Measurements from ENCODE around the gene ASIC2. TPM values are rescaled to one million over a fixed set of nuclear protein-coding genes. Genes with fewer than 3 reads are reported as not detected.

Gene ASIC2
- total RNA-seq, 1 donor from 2014 or later = not detected

DNA sequence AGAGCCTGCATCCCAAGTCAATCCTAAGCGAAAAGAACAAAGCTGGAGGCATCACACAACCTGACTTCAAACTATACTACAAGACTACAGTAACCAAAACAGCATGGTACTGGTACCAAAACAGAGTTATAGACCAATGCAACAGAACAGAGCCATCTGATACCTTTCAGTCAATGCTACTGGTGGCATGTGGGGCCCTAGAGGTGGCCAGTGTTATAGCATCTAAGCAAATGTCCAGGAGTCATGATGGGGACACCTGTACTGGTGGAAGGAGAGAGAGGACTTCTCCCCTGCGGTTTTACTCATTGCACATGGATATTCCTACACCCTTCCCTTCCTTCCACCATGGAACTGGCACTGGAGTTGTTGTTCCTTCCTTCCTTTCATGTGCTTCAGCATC is 6.0 kb upstream of the ASIC2 start:
- Mint-ChIP-seq H3K4me3 (no peak overlapping the region), H3K27me3 (peaks cover 20% of the 10 kb centered on the region), H3K36me3 (ENCODE audit: low read depth) (no peaks in the 10 kb centered on the region), H3K9me3 (peaks cover 4% of the 10 kb centered on the region), H3K27ac (no peak overlapping the region), H3K4me1 (peaks cover 1% of the 10 kb centered on the region)
- no peak for ATAC-seq (ENCODE audit: low read depth)
- CTCF ChIA-PET = no interaction called here
- DNase-seq = no peak
- TF ChIP-seq, protein P1, sequence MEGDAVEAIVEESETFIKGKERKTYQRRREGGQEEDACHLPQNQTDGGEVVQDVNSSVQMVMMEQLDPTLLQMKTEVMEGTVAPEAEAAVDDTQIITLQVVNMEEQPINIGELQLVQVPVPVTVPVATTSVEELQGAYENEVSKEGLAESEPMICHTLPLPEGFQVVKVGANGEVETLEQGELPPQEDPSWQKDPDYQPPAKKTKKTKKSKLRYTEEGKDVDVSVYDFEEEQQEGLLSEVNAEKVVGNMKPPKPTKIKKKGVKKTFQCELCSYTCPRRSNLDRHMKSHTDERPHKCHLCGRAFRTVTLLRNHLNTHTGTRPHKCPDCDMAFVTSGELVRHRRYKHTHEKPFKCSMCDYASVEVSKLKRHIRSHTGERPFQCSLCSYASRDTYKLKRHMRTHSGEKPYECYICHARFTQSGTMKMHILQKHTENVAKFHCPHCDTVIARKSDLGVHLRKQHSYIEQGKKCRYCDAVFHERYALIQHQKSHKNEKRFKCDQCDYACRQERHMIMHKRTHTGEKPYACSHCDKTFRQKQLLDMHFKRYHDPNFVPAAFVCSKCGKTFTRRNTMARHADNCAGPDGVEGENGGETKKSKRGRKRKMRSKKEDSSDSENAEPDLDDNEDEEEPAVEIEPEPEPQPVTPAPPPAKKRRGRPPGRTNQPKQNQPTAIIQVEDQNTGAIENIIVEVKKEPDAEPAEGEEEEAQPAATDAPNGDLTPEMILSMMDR (IDR thresholded peaks at IDR 0.05) = no peak
- POLR2A ChIA-PET = no interaction called here
- intact Hi-C loops (cut with micrococcal nuclease) = no loop called here

DNA sequence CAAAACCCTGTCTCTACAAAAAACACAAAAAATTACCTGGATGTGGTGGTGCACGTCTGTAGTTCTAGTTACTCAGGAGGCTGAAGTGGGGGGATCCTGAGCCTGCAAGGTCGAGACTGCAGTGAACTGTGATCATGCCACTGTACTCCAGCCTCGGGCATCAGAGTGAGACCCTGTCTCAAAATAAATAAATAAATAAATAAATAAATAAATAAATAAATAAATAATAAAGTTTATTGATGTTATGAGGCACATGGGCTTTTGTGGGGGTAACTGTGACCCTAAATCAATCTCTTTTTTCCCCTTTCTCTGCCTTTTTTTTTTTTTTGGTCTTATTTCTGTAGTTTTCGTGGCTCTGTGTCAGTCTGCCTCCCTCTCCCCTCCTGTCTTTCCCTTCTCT is 4.5 kb upstream of the ASIC2 start:
- no peak for ATAC-seq (ENCODE audit: low read depth)
- Mint-ChIP-seq H3K27me3 (peaks cover 25% of the 10 kb centered on the region), H3K36me3 (ENCODE audit: low read depth) (no peaks in the 10 kb centered on the region), H3K4me1 (peaks cover 4% of the 10 kb centered on the region), H3K9me3 (peaks cover 4% of the 10 kb centered on the region), H3K27ac (no peak overlapping the region), H3K4me3 (no peak overlapping the region)
- no peak for DNase-seq
- POLR2A ChIA-PET = no interaction called here
- CTCF ChIA-PET = no interaction called here
- intact Hi-C loops (cut with micrococcal nuclease) = no loop called here
- TF ChIP-seq, protein P1 (IDR thresholded peaks at IDR 0.05) = no peak

DNA sequence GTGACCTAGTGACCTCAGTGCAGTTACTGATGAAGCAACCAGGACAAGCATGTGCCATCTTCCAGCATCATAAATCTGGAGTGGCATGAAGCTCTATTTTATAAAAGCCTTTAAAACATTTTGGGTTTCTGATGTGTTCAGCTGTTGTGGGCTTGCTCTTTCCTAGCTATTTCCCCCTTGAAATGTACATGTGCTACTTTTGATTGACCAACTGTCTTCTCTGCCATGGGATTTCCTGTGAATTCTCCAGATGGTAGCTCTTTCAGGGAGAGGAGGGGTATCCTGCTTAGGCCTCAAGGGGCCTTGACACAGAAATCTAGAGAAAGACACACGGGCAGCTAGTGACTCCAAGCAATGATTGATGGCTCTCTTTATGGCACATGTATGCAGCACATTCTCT is 1.9 kb upstream of the ASIC2 start:
- Mint-ChIP-seq H3K36me3 (ENCODE audit: low read depth) (no peaks in the 10 kb centered on the region), H3K4me3 (no peak overlapping the region), H3K27ac (no peak overlapping the region), H3K4me1 (peaks cover 12% of the 10 kb centered on the region), H3K27me3 (peaks cover 34% of the 10 kb centered on the region), H3K9me3 (peaks cover 4% of the 10 kb centered on the region)
- intact Hi-C loops (cut with micrococcal nuclease) = no loop called here
- DNase-seq (no peak), ATAC-seq (ENCODE audit: low read depth) (no peak)
- CTCF ChIA-PET = no interaction called here
- POLR2A ChIA-PET = no interaction called here
- TF ChIP-seq, protein P1 (IDR thresholded peaks at IDR 0.05) = no peak

DNA sequence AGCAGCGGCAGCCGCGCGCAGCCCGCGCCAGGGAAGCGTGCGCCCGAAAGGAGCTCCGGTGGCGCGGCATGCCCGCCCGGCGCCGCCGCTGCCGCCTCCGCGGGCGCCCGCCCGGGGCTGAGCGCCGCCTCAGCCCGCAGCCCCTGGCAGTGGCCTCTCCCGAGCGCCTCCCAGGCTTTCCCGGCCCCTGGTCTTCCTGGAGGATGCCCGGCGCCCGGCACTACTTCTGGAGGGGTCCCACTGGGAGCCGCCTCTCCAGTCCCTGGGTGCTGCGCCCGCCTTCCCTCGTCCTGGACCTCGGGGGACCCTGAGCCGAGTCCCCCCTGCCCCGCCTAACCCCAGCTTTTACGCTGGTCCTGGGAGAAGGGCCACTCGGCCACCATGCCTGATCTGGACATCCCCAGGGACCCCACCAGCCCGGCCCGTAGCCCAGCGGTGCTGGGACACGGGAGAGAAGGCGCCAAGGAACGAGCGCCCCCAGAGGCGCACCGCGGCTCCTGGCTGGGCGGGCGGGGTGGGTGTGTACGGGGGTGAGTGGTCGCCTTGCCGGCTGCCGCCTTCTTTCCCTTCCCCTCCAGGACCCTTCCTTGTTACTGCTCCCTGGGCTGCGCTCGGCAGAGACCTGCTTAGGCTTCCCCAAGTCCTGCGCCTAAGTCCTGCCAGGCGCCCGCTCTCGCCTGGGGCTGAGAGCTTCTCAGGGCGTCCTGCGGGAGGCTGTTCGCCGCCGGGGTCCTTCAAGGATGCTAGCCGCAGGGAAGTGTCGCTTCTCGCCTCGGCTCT is 704 bp downstream of the ASIC2 start:
- Mint-ChIP-seq H3K27me3 (peaks cover 42% of the 10 kb centered on the region), H3K9me3 (no peaks in the 10 kb centered on the region), H3K4me3 (no peak overlapping the region), H3K36me3 (ENCODE audit: low read depth) (no peaks in the 10 kb centered on the region), H3K4me1 (peaks cover 12% of the 10 kb centered on the region), H3K27ac (no peak overlapping the region)
- ChIA-PET POLR2A (no interaction called here), CTCF (no interaction called here)
- TF ChIP-seq, protein P1 (IDR thresholded peaks at IDR 0.05) = no peak
- ATAC-seq (ENCODE audit: low read depth) = no peak
- DNase-seq = no peak
- intact Hi-C loops (cut with micrococcal nuclease) = no loop called here

DNA sequence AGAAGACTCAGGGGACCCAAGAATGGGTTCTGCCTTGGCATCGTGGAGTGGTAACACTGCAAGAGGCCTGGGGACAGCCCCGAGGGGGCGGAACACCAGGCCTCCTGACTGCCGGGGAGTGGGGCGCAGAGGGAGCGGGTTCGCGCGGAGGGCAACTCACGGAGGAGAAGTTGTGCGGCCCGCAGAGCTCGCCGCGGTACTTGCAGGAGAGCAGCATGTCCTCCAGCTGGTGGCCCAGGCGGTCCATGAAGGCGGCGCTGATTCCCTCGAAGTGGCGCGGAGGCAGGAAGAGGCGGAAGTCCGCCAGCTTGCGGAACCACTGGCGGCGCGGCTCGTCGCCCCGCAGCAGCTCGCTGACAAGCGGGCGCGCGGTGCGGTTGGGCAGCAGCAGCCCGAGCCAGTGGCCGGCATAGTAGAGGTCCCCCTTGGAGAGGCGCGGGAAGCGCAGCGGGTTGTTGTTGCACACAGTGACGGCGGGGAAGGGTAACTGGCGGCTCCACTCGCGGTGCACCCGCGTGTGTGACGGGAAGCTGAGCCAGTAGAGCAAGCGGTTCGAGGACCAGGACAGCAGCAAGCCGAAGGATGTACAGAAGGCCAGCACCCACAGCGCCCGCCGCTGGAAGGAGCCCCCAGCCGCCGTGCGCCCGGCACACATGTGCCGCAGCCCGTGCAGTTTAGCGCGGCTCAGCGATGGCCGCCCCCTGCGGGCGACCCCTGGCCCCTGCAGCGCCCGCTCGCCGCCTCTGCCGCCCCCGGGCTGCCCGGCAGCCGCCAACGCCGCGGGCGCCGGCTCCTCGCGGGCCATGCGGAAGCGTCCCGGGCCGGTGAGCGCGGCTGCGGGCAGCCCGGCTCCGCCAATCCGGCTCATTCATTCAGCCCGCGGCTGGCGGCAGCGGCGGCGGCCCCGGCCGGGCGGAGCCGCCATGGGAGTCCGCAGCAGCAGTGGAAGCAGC is 1.6 kb downstream of the ASIC2 start:
- ChIA-PET CTCF (no interaction called here), POLR2A (no interaction called here)
- no peaks in the 10 kb centered on the region for H3K9me3 Mint-ChIP-seq
- H3K27ac Mint-ChIP-seq = no peak overlapping the region
- no peaks in the 10 kb centered on the region for H3K36me3 Mint-ChIP-seq (ENCODE audit: low read depth)
- peak overlapping the region; percentile 46 for H3K4me3 Mint-ChIP-seq
- H3K4me1 Mint-ChIP-seq = peaks cover 12% of the 10 kb centered on the region
- ATAC-seq (ENCODE audit: low read depth) (no peak), DNase-seq (no peak)
- peaks cover 43% of the 10 kb centered on the region for H3K27me3 Mint-ChIP-seq
- intact Hi-C loops (cut with micrococcal nuclease) = no loop called here
- TF ChIP-seq, protein P1 (IDR thresholded peaks at IDR 0.05) = no peak
